ENCODE results near the gene C5orf22.

- TF ChIP-seq ZNF232 (CRISPR knock-in tag; IDR thresholded peaks at IDR 0.05) (no peak), NFATC4 (CRISPR knock-in tag; IDR thresholded peaks at IDR 0.05) (no peak), ARID4B (CRISPR knock-in tag; IDR thresholded peaks at IDR 0.05; ENCODE audit: borderline replicate concordance) (no peak), MXD4 (CRISPR knock-in tag; IDR thresholded peaks at IDR 0.05; ENCODE audit: borderline replicate concordance) (no peak), ATF2 (CRISPR knock-in tag; IDR thresholded peaks at IDR 0.05; ENCODE audit: borderline replicate concordance, low read depth) (no peak), CTCF (IDR thresholded peaks at IDR 0.05) (no peak), NFYB (CRISPR knock-in tag; conservative IDR thresholded peaks at IDR 0.05; ENCODE audit: low read depth) (no peak), CBFB (CRISPR knock-in tag; IDR thresholded peaks at IDR 0.05; ENCODE audit: low read depth) (no peak), PREB (CRISPR knock-in tag; IDR thresholded peaks at IDR 0.05; ENCODE audit: borderline replicate concordance) (no peak)
Observed at GRCh38 chr5:31593665-31594064, 61.6 kb downstream of the C5orf22 start.
